Endothelial cell of umbilical vein (primary cell): Measurements from ENCODE around the gene PRKAR1B. TPM values are rescaled to one million over a fixed set of nuclear protein-coding genes. Genes with fewer than 3 reads are reported as not detected.

Experiments used
- BruUV-seq: library from RNA; stranded (reverse); fragments of 400-500 nt; replicated peaks from 2 replicates; lab custom pipeline; 2021; lab: Mats Ljungman, UMichigan
- CTCF ChIA-PET: fragments of 300-600, 350-600 bp; sonication (Branson Sonifier 250); formaldehyde crosslinking; loops from one replicate; lab custom pipeline; 2021; ENCODE audit warnings: antibody characterized with exemption, inconsistent platforms; lab: Charles Lee
- POLR2A ChIA-PET: fragments of 300-600, 350-600 bp; sonication (Branson Sonifier 250); formaldehyde crosslinking; loops from one replicate; lab custom pipeline; 2021; ENCODE audit warnings: antibody characterized with exemption, inconsistent platforms; lab: Charles Lee
- DNase-seq: peaks from one replicate; pipeline ENCODE4 v3.0.0-alpha.2; 2011; ENCODE audit warnings: low read depth, low spot score
- FAIRE-seq: peaks from 2 replicates; lab custom pipeline; 2011; peaks lifted over from hg19 to GRCh38; lab: Jason Lieb, UNC
- H2AFZ ChIP-seq: 2 replicates; pipeline ENCODE4 v1.6.0; 2012; ENCODE audit warnings: low read depth, low read length, control low read depth, inconsistent platforms
- H3K27ac ChIP-seq: 2 replicates; pipeline ENCODE4 v1.5.1; 2011; ENCODE audit warnings: low read depth, mild to moderate bottlenecking, control low read depth, low read length, moderate library complexity; ENCODE audit not compliant: insufficient read depth
- H3K27me3 ChIP-seq, 2 experiments: 2 replicates each; pipeline versions ENCODE4 v1.6.0 to v1.6.1; 2011; ENCODE audit warnings: low read length in 2 of 2, mixed read lengths in 1 of 2; ENCODE audit not compliant: control insufficient read depth in 2 of 2, insufficient read depth in 2 of 2
- H3K36me3 ChIP-seq, 2 experiments: 2 replicates in 1 of 2; 3 replicates in 1 of 2; pipeline ENCODE4 v1.5.1; 2011; ENCODE audit warnings: low read length in 2 of 2, mild to moderate bottlenecking in 1 of 2, moderate library complexity in 1 of 2; ENCODE audit not compliant: control insufficient read depth in 2 of 2, insufficient read depth in 2 of 2; ENCODE audit errors: extremely low read depth in 1 of 2
- H3K4me1 ChIP-seq: 3 replicates; pipeline ENCODE4 v1.5.1; 2011; ENCODE audit warnings: mild to moderate bottlenecking, low read length; ENCODE audit not compliant: control insufficient read depth, insufficient read depth; ENCODE audit errors: extremely low read depth
- H3K4me2 ChIP-seq: 2 replicates; pipeline ENCODE4 v1.6.1; 2011; ENCODE audit warnings: low read length, control low read depth, mixed read lengths; ENCODE audit not compliant: insufficient read depth
- H3K4me3 ChIP-seq, 3 experiments: fragments of 200-600 bp in 1 of 3; sonication (generic), shearing (Covaris generic) in 1 of 3; replicated peaks in 1 of 3; 2 replicates each; pipeline ENCODE4 v1.5.1; 2011 to 2016; ENCODE audit warnings: control low read depth in 3 of 3, low read length in 3 of 3, mild to moderate bottlenecking in 2 of 3, inconsistent platforms in 1 of 3, low read depth in 1 of 3, moderate library complexity in 1 of 3; ENCODE audit not compliant: insufficient read depth in 1 of 3
- H3K79me2 ChIP-seq: 2 replicates; pipeline ENCODE4 v1.6.0; 2012; ENCODE audit warnings: low read length, inconsistent platforms; ENCODE audit not compliant: control insufficient read depth, insufficient read depth
- H3K9ac ChIP-seq: replicated peaks from 2 replicates; pipeline ENCODE3; 2011; ENCODE audit warnings: low read length, control low read depth; ENCODE audit not compliant: insufficient read depth; ENCODE audit errors: extremely low read depth
- H3K9me1 ChIP-seq: replicated peaks from 3 replicates; pipeline ENCODE4 v1.6.0; 2011; ENCODE audit warnings: mild to moderate bottlenecking, low read length; ENCODE audit not compliant: control insufficient read depth, insufficient read depth; ENCODE audit errors: extremely low read depth
- H3K9me3 ChIP-seq: replicated peaks from 2 replicates; pipeline ENCODE4 v1.5.1; 2012; ENCODE audit warnings: low read length, inconsistent platforms; ENCODE audit not compliant: control insufficient read depth, insufficient read depth
- H4K20me1 ChIP-seq: replicated peaks from 2 replicates; pipeline ENCODE3; 2011; ENCODE audit warnings: mild to moderate bottlenecking, low read length; ENCODE audit not compliant: control insufficient read depth, insufficient read depth; ENCODE audit errors: extremely low read depth
- CTCF ChIP-seq, 2 donors: IDR thresholded peaks; 1 replicate in 1 of 2; 2 replicates in 1 of 2; pipeline ENCODE4 v1.5.1; 2011; ENCODE audit warnings: low read length in 2 of 2, mild to moderate bottlenecking in 2 of 2, moderate library complexity in 2 of 2, control low read depth in 1 of 2, inconsistent platforms in 1 of 2, low read depth in 1 of 2; ENCODE audit not compliant: insufficient read depth in 1 of 2; ENCODE audit errors: extremely low read depth in 1 of 2
- EZH2 ChIP-seq: IDR thresholded peaks from 2 replicates; pipeline ENCODE4 v1.6.1; 2012; ENCODE audit warnings: borderline replicate concordance, low read depth, mild to moderate bottlenecking, moderate library complexity, low read length, inconsistent platforms; ENCODE audit not compliant: severe bottlenecking
- FOS ChIP-seq: IDR thresholded peaks from 2 replicates; pipeline ENCODE4 v1.6.1; 2011; ENCODE audit warnings: mild to moderate bottlenecking, low read length, moderate library complexity, borderline replicate concordance; ENCODE audit not compliant: insufficient read depth
- GATA2 ChIP-seq: IDR thresholded peaks from 2 replicates; pipeline ENCODE4 v1.7.0; 2011; ENCODE audit warnings: low read depth, mild to moderate bottlenecking, moderate library complexity, mixed read lengths, low read length; ENCODE audit not compliant: insufficient read length, insufficient read depth
- JUN ChIP-seq: IDR thresholded peaks from 2 replicates; pipeline ENCODE4 v1.6.1; 2011; ENCODE audit warnings: borderline replicate concordance, low read depth; ENCODE audit not compliant: insufficient read length, insufficient read depth
- MAX ChIP-seq: IDR thresholded peaks from 2 replicates; pipeline ENCODE4 v1.6.1; 2011; ENCODE audit not compliant: insufficient read depth, insufficient read length
- MYC ChIP-seq: IDR thresholded peaks from one replicate; pipeline ENCODE4 v1.6.1; 2011; ENCODE audit warnings: mild to moderate bottlenecking, low read depth, low read length
- POLR2A ChIP-seq: IDR thresholded peaks from 2 replicates; pipeline ENCODE4 v1.6.1; 2012; ENCODE audit warnings: low read depth, mild to moderate bottlenecking, control low read depth, low read length
- POLR2AphosphoS5 ChIP-seq: IDR thresholded peaks from 2 replicates; pipeline ENCODE4 v1.6.1; 2012; ENCODE audit warnings: low read depth, mild to moderate bottlenecking, control low read depth, low read length, moderate library complexity; ENCODE audit not compliant: insufficient read depth
- dilution Hi-C: fragments of 300-500 bp; cut with MboI; formaldehyde crosslinking; loops from one replicate; pipeline ENCODE4 v1.15.0; 2019; ENCODE audit warnings: low sequenced_read_pairs; ENCODE audit not compliant: extremely low pct_ligation_motif_present
- intact Hi-C: fragments of 100-400 bp; cut with micrococcal nuclease; formaldehyde crosslinking; loops from one replicate; pipeline ENCODE4 v1.10.0; 2022
- polyA plus RNA-seq, 4 experiments: library from polyadenylated mRNA; depleted of rRNA in 3 of 4; stranded (reverse) in 3 of 4; unstranded in 1 of 4; fragments of >200 nt; gene quantifications; 2 replicates each; pipeline versions ENCODE4 v1.2.1 to v1.2.3, GENCODE V29; 2011 to 2012; ENCODE audit warnings: missing spikeins in 1 of 4
- total RNA-seq: library from RNA; stranded (reverse); gene quantifications from 2 replicates; pipeline ENCODE4 v1.2.3, GENCODE V29; 2021

The PRKAR1B gene
- total and polyA plus RNA-seq, 2 donors (not counting 3 experiments of a cell fraction or from before 2014, with no cell fraction given) = 15.4 to 29.2 TPM

- H3K79me2 ChIP-seq = no peaks in the 10 kb centered on the region
- no peak for FAIRE-seq
- H3K4me1 ChIP-seq = no peaks in the 10 kb centered on the region
- H2AFZ ChIP-seq = no peak overlapping the region
- DNase-seq = no peak
- TF ChIP-seq MYC (no peak), MAX (no peak), EZH2 (no peak), JUN (no peak), POLR2AphosphoS5 (no peak), POLR2A (no peak), CTCF (IDR thresholded peaks at IDR 0.05; ENCODE audit: extremely low read depth in 1 of 2, insufficient read depth in 1 of 2, low read depth in 1 of 2, low read length in 2 of 2) (no peak), GATA2 (no peak), FOS (no peak)
- CTCF ChIA-PET = no interaction called here
- H3K27me3 ChIP-seq = no peaks in the 10 kb centered on the region
- H3K27ac ChIP-seq = no peak overlapping the region
- no peaks in the 10 kb centered on the region for H3K9me1 ChIP-seq
- POLR2A ChIA-PET = no interaction called here
- dilution Hi-C loops = no loop called here
- intact Hi-C loops = no loop called here
- H3K4me3 ChIP-seq = no peak overlapping the region
- no peak overlapping the region for H3K9ac ChIP-seq
- no peaks in the 10 kb centered on the region for H4K20me1 ChIP-seq
- no TSS peak for BruUV-seq
- no peaks in the 10 kb centered on the region for H3K9me3 ChIP-seq
- H3K36me3 ChIP-seq = no peaks in the 10 kb centered on the region
- no peak overlapping the region for H3K4me2 ChIP-seq
Observed at GRCh38 chr7:664402-664775, 62.7 kb downstream of the PRKAR1B start.
